SK-N-SH (cell line): ENCODE measurements around the gene RECK. TPM values are rescaled to one million over a fixed set of nuclear protein-coding genes. Genes with fewer than 3 reads are reported as not detected.

Source experiments
- CTCF ChIA-PET: fragments of 300-600, 350-600 bp; formaldehyde crosslinking; extraction: SDS; loops from one replicate; lab custom pipeline; 2021; lab: Yijun Ruan, JAX
- POLR2A ChIA-PET: fragments of 350-600 bp; sonication (Branson Sonifier 250); formaldehyde crosslinking; extraction: SDS; loops from one replicate; lab custom pipeline; 2020; ENCODE audit warnings: antibody characterized with exemption, inconsistent platforms; lab: Yijun Ruan, JAX
- DNase-seq: peaks from one replicate; pipeline ENCODE4 v3.0.0; 2012
- H2AFZ ChIP-seq: fragments of 200-600 bp; sonication (generic); 2 replicates; pipeline ENCODE4 v1.8.1; 2016; ENCODE audit warnings: antibody characterized with exemption, mild to moderate bottlenecking, low read depth
- H3F3A ChIP-seq: fragments of 200-600 bp; sonication (generic); replicated peaks from 2 replicates; pipeline ENCODE3; 2016; ENCODE audit warnings: antibody characterized with exemption, mild to moderate bottlenecking; ENCODE audit not compliant: insufficient read depth
- H3K27ac ChIP-seq, 2 experiments: fragments of 200-500 bp in 1 of 2; fragments of 200-600 bp in 1 of 2; sonication (Bioruptor generic) in 1 of 2; sonication (generic), shearing (Covaris generic) in 1 of 2; 2 replicates each; pipeline versions ENCODE4 v1.5.1 to v1.6.1; 2014 to 2016; ENCODE audit warnings: low read depth in 2 of 2, inconsistent platforms in 1 of 2, low read length in 1 of 2, mild to moderate bottlenecking in 1 of 2, mixed read lengths in 1 of 2
- H3K27me3 ChIP-seq: fragments of 200-600 bp; sonication (generic), shearing (Covaris generic); 2 replicates; pipeline ENCODE4 v1.6.1; 2016; ENCODE audit warnings: mixed run types; ENCODE audit not compliant: insufficient read depth
- H3K36me3 ChIP-seq, 2 experiments: fragments of 200-500 bp in 1 of 2; fragments of 200-600 bp in 1 of 2; sonication (Bioruptor generic) in 1 of 2; sonication (generic) in 1 of 2; replicated peaks in 1 of 2; 2 replicates each; pipeline versions ENCODE3 to v1.5.1; 2014 to 2016; ENCODE audit warnings: low read length in 1 of 2, mild to moderate bottlenecking in 1 of 2; ENCODE audit not compliant: insufficient read depth in 2 of 2, control insufficient read depth in 1 of 2
- H3K4me1 ChIP-seq, 2 experiments: fragments of 200-500 bp in 1 of 2; fragments of 200-600 bp in 1 of 2; sonication (Bioruptor generic) in 1 of 2; sonication (generic), shearing (Covaris generic) in 1 of 2; 2 replicates each; pipeline versions ENCODE4 v1.5.1 to v1.6.1; 2014 to 2016; ENCODE audit warnings: low read depth in 1 of 2, low read length in 1 of 2, mixed run types in 1 of 2; ENCODE audit not compliant: insufficient read depth in 2 of 2, control insufficient read depth in 1 of 2
- H3K4me2 ChIP-seq: fragments of 200-600 bp; sonication (generic), shearing (Covaris generic); 2 replicates; pipeline ENCODE4 v1.6.1; 2017; ENCODE audit warnings: mixed run types
- H3K4me3 ChIP-seq, 2 experiments: fragments of 200-500 bp in 1 of 2; fragments of 200-600 bp in 1 of 2; sonication (Bioruptor generic) in 1 of 2; sonication (generic), shearing (Covaris generic) in 1 of 2; 2 replicates each; pipeline versions ENCODE4 v1.5.1 to v1.8.1; 2014 to 2016; ENCODE audit warnings: low read depth in 2 of 2, inconsistent platforms in 1 of 2, low read length in 1 of 2, mild to moderate bottlenecking in 1 of 2, mixed read lengths in 1 of 2, moderate library complexity in 1 of 2
- H3K79me2 ChIP-seq: fragments of 200-600 bp; sonication (generic); 2 replicates; pipeline ENCODE4 v1.8.1; 2017; ENCODE audit warnings: mild to moderate bottlenecking; ENCODE audit not compliant: insufficient read depth
- H3K9ac ChIP-seq: fragments of 200-600 bp; sonication (generic); 2 replicates; pipeline ENCODE4 v1.6.1; 2017; ENCODE audit warnings: mixed run types
- H3K9me2 ChIP-seq: fragments of 200-600 bp; sonication (generic); 2 replicates; pipeline ENCODE4 v1.6.1; 2017; ENCODE audit warnings: mixed run types
- H3K9me3 ChIP-seq: fragments of 200-600 bp; sonication (generic); 2 replicates; pipeline ENCODE4 v1.6.1; 2017; ENCODE audit warnings: mixed run types, mild to moderate bottlenecking, moderate library complexity
- H4K20me1 ChIP-seq: fragments of 200-600 bp; sonication (generic); 2 replicates; pipeline ENCODE4 v1.6.1; 2017; ENCODE audit warnings: mild to moderate bottlenecking, mixed run types; ENCODE audit not compliant: insufficient read depth
- FOSL2 ChIP-seq: IDR thresholded peaks from 2 replicates; pipeline ENCODE4 v1.4.0; 2012; ENCODE audit warnings: low read depth, mild to moderate bottlenecking, moderate library complexity, borderline replicate concordance
- POLR2AphosphoS5 ChIP-seq: IDR thresholded peaks from 2 replicates; pipeline ENCODE4 v1.6.1; 2012; ENCODE audit warnings: low read depth, low read length
- SIN3A ChIP-seq: IDR thresholded peaks from 2 replicates; pipeline ENCODE4 v1.6.1; 2012; ENCODE audit warnings: low read depth, mild to moderate bottlenecking, low read length, moderate library complexity, borderline replicate concordance
- SMC3 ChIP-seq: IDR thresholded peaks from 2 replicates; pipeline ENCODE4 v1.6.1; 2012; ENCODE audit warnings: low read depth, low read length, improper control_type of control experiment
- WGBS: methylation state at CpG from one replicate; pipeline ENCODE4 v1.1.6; 2017; ENCODE audit warnings: low lambda C conversion rate; 5-methylcytosine and 5-hydroxymethylcytosine counted together
- polyA plus RNA-seq, 3 experiments: library from polyadenylated mRNA; depleted of rRNA; stranded (reverse); fragments of >200 nt; gene quantifications; 2 replicates each; pipeline ENCODE4 v1.2.3, GENCODE V29; 2012
- small RNA-seq, 7 experiments: library from RNA; depleted of rRNA; stranded (forward); fragments of <200 nt; gene quantifications; one replicate each; pipeline ENCODE3, GENCODE V24; 2012

Gene RECK
- polyA plus RNA-seq, 1 of the 3 experiments (the other 2 are of a cell fraction): 22.8 TPM

- CTCF ChIA-PET: interaction anchor here (1.1 to 1.7 kb wide), 2 partner anchors 33 to 139 kb away, joined by 3 to 4 read pairs; no protein-coding TSS in a partner anchor
Observed at GRCh38 chr9:36173861-36174260, 137.1 kb downstream of the RECK start.

More at GRCh38 chr9:36173861-36174260, 137.1 kb downstream of the RECK start:
- H3K4me2 ChIP-seq: no peak overlapping the region
- no peaks in the 10 kb centered on the region for H3F3A ChIP-seq
- no peaks in the 10 kb centered on the region for H3K36me3 ChIP-seq
- H3K9me3 ChIP-seq: no peaks in the 10 kb centered on the region
- WGBS: 100% methylated on average over 2 of the region's 2 CpGs
- H3K79me2 ChIP-seq: no peaks in the 10 kb centered on the region
- no peak overlapping the region for H3K27ac ChIP-seq
- H3K9me2 ChIP-seq: no peaks in the 10 kb centered on the region
- H3K27me3 ChIP-seq: no peaks in the 10 kb centered on the region
- no peak overlapping the region for H3K4me3 ChIP-seq
- H3K4me1 ChIP-seq: no peaks in the 10 kb centered on the region
- POLR2A ChIA-PET: interaction anchor here (1.0 kb wide), 1 partner anchor 17 kb away, joined by 3 read pairs; the partner anchor contains the start of gene CLTA
- TF ChIP-seq SIN3A (no peak), FOSL2 (no peak), POLR2AphosphoS5 (no peak), SMC3 (no peak)
- no peak overlapping the region for H3K9ac ChIP-seq
- no peaks in the 10 kb centered on the region for H4K20me1 ChIP-seq
- DNase-seq: no peak
- no peak overlapping the region for H2AFZ ChIP-seq

Small RNA genes lying within 50 kb of the gene (small RNA-seq; reads per million reads assigned to genes)
- gene RF02275: 0 reads per million in 7 experiments

Other genes with a start within 250 kb of the RECK start
- 12.8 and 13.5 TPM in 2 replicates for gene NPR2, start 245.3 kb upstream of the RECK start, polyA plus RNA-seq (2012; rRNA removed)
- gene SPAG8, start 224.7 kb upstream of the RECK start, polyA plus RNA-seq (2012; rRNA removed): 1.5 and 2.8 TPM in 2 replicates
- gene HINT2, start 221.9 kb upstream of the RECK start, polyA plus RNA-seq (2012; rRNA removed): 39.9 and 57.2 TPM in 2 replicates
- not detected in 2 replicates for gene FAM221B, start 208.2 kb upstream of the RECK start, polyA plus RNA-seq (2012; rRNA removed)
- 5.3 and 5.8 TPM in 2 replicates for gene TMEM8B, start 207.7 kb upstream of the RECK start, polyA plus RNA-seq (2012; rRNA removed)
- gene OR13J1, start 166.5 kb upstream of the RECK start, polyA plus RNA-seq (2012; rRNA removed): not detected in 2 replicates
- gene HRCT1, start 130.7 kb upstream of the RECK start, polyA plus RNA-seq (2012; rRNA removed): 2.0 and 3.0 TPM in 2 replicates
- gene SPAAR, start 127.4 kb upstream of the RECK start, polyA plus RNA-seq (2012; rRNA removed): 0.11 and 0.13 TPM in 2 replicates
- gene OR2S2, start 78.8 kb upstream of the RECK start, polyA plus RNA-seq (2012; rRNA removed): 0.16 TPM in 1 of 2 replicates, not detected in the other
- gene GLIPR2, start 99.8 kb downstream of the RECK start, polyA plus RNA-seq (2012; rRNA removed): 38.3 and 40.1 TPM in 2 replicates
- gene CCIN, start 132.5 kb downstream of the RECK start, polyA plus RNA-seq (2012; rRNA removed): 0.44 and 0.54 TPM in 2 replicates
- gene CLTA, start 154.0 kb downstream of the RECK start, polyA plus RNA-seq (2012; rRNA removed): 222 and 260 TPM in 2 replicates
- 13.0 and 17.5 TPM in 2 replicates for gene GNE, start 221.5 kb downstream of the RECK start, polyA plus RNA-seq (2012; rRNA removed)